ENCODE data around the gene AMDHD1.

- TF ChIP-seq, protein P1, sequence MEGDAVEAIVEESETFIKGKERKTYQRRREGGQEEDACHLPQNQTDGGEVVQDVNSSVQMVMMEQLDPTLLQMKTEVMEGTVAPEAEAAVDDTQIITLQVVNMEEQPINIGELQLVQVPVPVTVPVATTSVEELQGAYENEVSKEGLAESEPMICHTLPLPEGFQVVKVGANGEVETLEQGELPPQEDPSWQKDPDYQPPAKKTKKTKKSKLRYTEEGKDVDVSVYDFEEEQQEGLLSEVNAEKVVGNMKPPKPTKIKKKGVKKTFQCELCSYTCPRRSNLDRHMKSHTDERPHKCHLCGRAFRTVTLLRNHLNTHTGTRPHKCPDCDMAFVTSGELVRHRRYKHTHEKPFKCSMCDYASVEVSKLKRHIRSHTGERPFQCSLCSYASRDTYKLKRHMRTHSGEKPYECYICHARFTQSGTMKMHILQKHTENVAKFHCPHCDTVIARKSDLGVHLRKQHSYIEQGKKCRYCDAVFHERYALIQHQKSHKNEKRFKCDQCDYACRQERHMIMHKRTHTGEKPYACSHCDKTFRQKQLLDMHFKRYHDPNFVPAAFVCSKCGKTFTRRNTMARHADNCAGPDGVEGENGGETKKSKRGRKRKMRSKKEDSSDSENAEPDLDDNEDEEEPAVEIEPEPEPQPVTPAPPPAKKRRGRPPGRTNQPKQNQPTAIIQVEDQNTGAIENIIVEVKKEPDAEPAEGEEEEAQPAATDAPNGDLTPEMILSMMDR (IDR thresholded peaks at IDR 0.05): no peak
- TF ChIP-seq EP300 (IDR thresholded peaks at IDR 0.05): no peak
These were observed 52.3 kb downstream of the AMDHD1 start for GRCh38 chr12:95995238-95996031.
